Central memory CD8-positive, alpha-beta T cell (primary cell): Measurements from ENCODE around the gene SIPA1L3.

Experiments
- ATAC-seq: fragments of 150-1000 bp; cut with Tn5 transposase; replicated peaks from 2 replicates; pipeline ENCODE4 v1.10.0; 2022; ENCODE audit warnings: mild to moderate bottlenecking, moderate FRiP score, moderate number of reproducible peaks; ENCODE audit not compliant: poor library complexity, severe bottlenecking; ENCODE audit errors: extremely low read depth
- DNase-seq, 2 donors: peaks; one replicate each; pipeline ENCODE4 v3.0.0; 2021; ENCODE audit warnings: low spot score in 2 of 2
- H3K27ac Mint-ChIP-seq: one replicate; pipeline ENCODE4 v1.8.0; 2022; ENCODE audit warnings: low read depth, mild to moderate bottlenecking, moderate library complexity, mixed read lengths
- H3K27me3 Mint-ChIP-seq: one replicate; pipeline ENCODE4 v1.8.0; 2022; ENCODE audit warnings: mixed read lengths
- H3K36me3 Mint-ChIP-seq: one replicate; pipeline ENCODE4 v1.8.0; 2022; ENCODE audit warnings: mild to moderate bottlenecking, moderate library complexity, mixed read lengths; ENCODE audit not compliant: insufficient read depth
- H3K4me1 Mint-ChIP-seq: one replicate; pipeline ENCODE4 v1.8.0; 2022; ENCODE audit warnings: mixed read lengths
- H3K4me3 Mint-ChIP-seq: one replicate; pipeline ENCODE4 v1.8.0; 2022; ENCODE audit warnings: mild to moderate bottlenecking, moderate library complexity, mixed read lengths
- H3K9me3 Mint-ChIP-seq: one replicate; pipeline ENCODE4 v1.8.0; 2022; ENCODE audit warnings: mixed read lengths

SIPA1L3 gene

GRCh38 chr19:38003438-38004185 is 96.6 kb downstream of the SIPA1L3 start:
- DNase-seq (no peak), ATAC-seq (no peak)
- Mint-ChIP-seq H3K36me3 (no peaks in the 10 kb centered on the region), H3K9me3 (no peaks in the 10 kb centered on the region), H3K4me3 (no peak overlapping the region), H3K4me1 (peaks cover 6% of the 10 kb centered on the region), H3K27me3 (no peaks in the 10 kb centered on the region), H3K27ac (no peak overlapping the region)

GRCh38 chr19:38004186-38004520 is 97.1 kb downstream of the SIPA1L3 start:
- H3K27ac Mint-ChIP-seq, result no peak overlapping the region
- H3K4me1 Mint-ChIP-seq, result peaks cover 6% of the 10 kb centered on the region
- ATAC-seq, result no peak
- no peak for DNase-seq
- no peak overlapping the region for H3K4me3 Mint-ChIP-seq
- H3K27me3 Mint-ChIP-seq, result no peaks in the 10 kb centered on the region
- H3K9me3 Mint-ChIP-seq, result no peaks in the 10 kb centered on the region
- H3K36me3 Mint-ChIP-seq, result no peaks in the 10 kb centered on the region

- Mint-ChIP-seq H3K4me1 (peaks cover 6% of the 10 kb centered on the region), H3K4me3 (no peak overlapping the region), H3K36me3 (no peaks in the 10 kb centered on the region), H3K27me3 (no peaks in the 10 kb centered on the region), H3K9me3 (no peaks in the 10 kb centered on the region), H3K27ac (no peak overlapping the region)
- ATAC-seq (no peak), DNase-seq (no peak)
These were observed 97.7 kb downstream of the SIPA1L3 start for GRCh38 chr19:38004521-38005223.

- Mint-ChIP-seq H3K9me3 (no peaks in the 10 kb centered on the region), H3K4me1 (peaks cover 6% of the 10 kb centered on the region), H3K36me3 (no peaks in the 10 kb centered on the region), H3K27me3 (no peaks in the 10 kb centered on the region), H3K27ac (no peak overlapping the region), H3K4me3 (no peak overlapping the region)
- no peak for ATAC-seq
- DNase-seq, result no peak
These were observed 98.2 kb downstream of the SIPA1L3 start for GRCh38 chr19:38005224-38005614.

DNA sequence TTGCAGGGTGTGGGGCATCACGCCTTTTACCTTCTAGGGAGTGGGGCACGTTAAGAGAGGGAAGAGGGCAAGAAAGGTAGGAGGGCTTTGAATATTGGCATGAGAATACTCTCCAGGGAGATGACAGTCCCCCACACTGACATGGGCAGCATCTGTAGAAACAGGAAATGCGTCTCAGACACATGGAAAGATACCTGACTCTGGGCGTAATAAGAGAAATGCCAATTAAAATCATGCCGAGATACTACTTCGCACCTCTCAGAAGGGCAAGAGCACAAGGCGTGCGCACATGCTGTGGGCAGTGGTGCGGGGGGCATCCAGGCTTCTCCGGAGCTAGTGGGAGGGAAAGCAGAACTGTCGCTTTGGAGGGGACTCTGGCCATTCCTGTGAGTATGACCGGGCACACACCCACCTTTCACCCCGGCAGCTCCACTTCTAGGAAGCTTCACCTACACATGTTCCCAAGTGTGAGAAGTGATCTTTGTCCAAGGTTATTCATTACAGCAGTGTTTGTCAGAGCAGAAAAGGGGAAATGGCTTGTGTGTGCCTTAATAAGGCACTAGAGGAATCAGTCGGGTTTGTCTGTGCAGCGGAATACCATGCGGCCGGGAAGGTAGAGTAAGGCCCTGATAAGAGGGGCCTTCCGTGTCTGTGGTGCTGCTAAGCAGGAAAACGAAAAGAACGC is 99.5 kb downstream of the SIPA1L3 start:
- Mint-ChIP-seq H3K9me3 (no peaks in the 10 kb centered on the region), H3K27ac (no peak overlapping the region), H3K4me1 (peaks cover 6% of the 10 kb centered on the region), H3K27me3 (no peaks in the 10 kb centered on the region), H3K4me3 (no peak overlapping the region), H3K36me3 (no peaks in the 10 kb centered on the region)
- DNase-seq (no peak), ATAC-seq (no peak)

DNA sequence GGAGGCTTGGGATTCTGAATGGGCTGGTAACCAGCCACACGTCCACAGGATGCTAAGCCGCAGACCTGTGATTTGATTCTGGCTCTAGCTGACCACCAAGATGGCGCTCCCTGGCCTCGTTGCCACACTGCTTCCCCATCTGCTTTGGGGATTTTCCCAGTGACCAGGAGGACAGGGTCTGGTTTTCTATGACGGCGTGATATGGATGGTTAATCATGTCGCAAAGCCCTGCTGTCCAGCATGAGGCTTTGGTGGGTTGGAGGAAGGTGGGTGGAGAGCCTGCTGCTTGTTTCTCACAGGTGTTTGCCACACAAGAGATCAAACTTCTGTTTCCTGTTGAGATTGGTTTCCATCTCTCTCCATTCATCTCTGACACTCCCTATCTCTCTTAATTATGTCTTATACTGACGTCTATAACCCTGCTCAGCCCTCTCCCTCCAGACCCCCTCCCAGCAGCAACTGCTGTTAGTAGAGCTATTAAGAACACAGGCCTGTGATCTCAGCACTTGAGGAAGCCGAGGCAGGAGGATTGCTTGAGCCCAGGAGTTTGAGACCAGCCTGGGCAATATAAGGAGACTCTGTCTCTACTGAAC is 102.7 kb downstream of the SIPA1L3 start:
- no peak overlapping the region for H3K4me3 Mint-ChIP-seq
- no peaks in the 10 kb centered on the region for H3K9me3 Mint-ChIP-seq
- no peak for ATAC-seq
- peaks cover 6% of the 10 kb centered on the region for H3K4me1 Mint-ChIP-seq
- no peak for DNase-seq
- H3K27ac Mint-ChIP-seq, result no peak overlapping the region
- peaks cover 1% of the 10 kb centered on the region for H3K36me3 Mint-ChIP-seq
- H3K27me3 Mint-ChIP-seq, result no peaks in the 10 kb centered on the region

DNA sequence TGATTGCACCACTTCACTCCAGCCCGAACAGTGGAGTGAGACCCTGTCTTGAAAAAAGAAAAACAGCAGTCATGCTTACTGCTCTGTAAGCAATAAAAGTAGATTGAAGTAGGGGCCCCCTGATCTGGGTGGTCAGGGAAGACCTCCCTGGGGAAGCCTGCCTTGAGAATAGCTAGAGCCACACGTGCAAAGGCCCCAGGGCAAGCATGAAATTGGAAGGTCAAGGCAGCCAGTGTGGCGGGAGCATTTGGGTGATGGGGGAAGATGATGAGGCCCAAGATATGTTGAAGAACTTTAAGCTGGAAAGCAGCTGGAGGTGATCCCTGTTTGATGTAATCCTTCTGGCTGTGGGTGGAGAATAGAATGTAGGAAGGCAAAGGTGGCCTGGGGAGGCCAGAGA is 104.4 kb downstream of the SIPA1L3 start:
- Mint-ChIP-seq H3K36me3 (peaks cover 3% of the 10 kb centered on the region), H3K4me1 (no peaks in the 10 kb centered on the region), H3K9me3 (no peaks in the 10 kb centered on the region), H3K27ac (no peak overlapping the region), H3K27me3 (no peaks in the 10 kb centered on the region), H3K4me3 (no peak overlapping the region)
- ATAC-seq (no peak), DNase-seq (no peak)

DNA sequence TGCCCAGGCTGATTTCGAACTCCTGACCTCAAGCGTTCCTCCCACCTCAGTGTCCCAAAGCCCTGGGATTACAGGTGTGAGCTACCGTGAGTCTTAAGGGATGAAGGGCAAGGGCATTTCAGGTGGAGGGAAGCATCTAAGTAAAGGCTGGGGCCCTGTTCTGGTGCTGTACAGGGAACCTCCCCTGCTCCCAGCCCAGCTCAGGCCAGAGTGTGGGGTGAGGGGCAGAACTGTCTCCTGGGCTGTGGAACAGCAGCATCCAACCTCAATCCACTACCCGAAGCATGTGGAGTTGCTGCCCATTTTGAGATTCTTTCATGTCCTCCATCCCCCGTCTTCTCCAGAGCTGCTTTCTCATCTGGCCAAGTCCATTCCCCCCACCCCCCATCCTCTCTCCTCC is 105.3 kb downstream of the SIPA1L3 start:
- Mint-ChIP-seq H3K36me3 (peaks cover 3% of the 10 kb centered on the region), H3K27ac (no peak overlapping the region), H3K4me3 (no peak overlapping the region), H3K4me1 (no peaks in the 10 kb centered on the region), H3K9me3 (no peaks in the 10 kb centered on the region), H3K27me3 (no peaks in the 10 kb centered on the region)
- ATAC-seq, result no peak
- no peak for DNase-seq

DNA sequence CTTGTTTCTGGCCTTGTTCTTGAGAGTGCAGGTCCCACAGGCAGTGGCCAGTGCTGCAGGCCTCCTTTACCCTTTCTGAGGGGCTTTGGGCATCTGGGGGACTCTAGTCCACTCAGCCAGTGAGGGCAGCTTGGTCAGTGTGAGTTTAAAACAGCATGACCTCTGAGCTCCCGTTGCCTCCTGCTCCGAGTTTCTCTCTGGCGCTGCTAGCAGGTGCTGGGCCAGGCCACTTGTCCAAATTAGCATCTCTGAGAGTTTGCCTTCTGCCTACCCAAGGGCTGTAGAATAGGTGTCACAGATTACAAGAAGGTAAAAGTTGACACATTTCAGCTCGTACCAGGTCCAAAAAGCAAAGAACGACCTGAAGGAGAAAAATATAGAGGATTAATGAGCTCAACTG is 105.9 kb downstream of the SIPA1L3 start:
- no peaks in the 10 kb centered on the region for H3K4me1 Mint-ChIP-seq
- H3K4me3 Mint-ChIP-seq, result no peak overlapping the region
- no peak overlapping the region for H3K27ac Mint-ChIP-seq
- H3K27me3 Mint-ChIP-seq, result no peaks in the 10 kb centered on the region
- no peaks in the 10 kb centered on the region for H3K9me3 Mint-ChIP-seq
- ATAC-seq (no peak), DNase-seq (no peak)
- peaks cover 3% of the 10 kb centered on the region for H3K36me3 Mint-ChIP-seq

DNA sequence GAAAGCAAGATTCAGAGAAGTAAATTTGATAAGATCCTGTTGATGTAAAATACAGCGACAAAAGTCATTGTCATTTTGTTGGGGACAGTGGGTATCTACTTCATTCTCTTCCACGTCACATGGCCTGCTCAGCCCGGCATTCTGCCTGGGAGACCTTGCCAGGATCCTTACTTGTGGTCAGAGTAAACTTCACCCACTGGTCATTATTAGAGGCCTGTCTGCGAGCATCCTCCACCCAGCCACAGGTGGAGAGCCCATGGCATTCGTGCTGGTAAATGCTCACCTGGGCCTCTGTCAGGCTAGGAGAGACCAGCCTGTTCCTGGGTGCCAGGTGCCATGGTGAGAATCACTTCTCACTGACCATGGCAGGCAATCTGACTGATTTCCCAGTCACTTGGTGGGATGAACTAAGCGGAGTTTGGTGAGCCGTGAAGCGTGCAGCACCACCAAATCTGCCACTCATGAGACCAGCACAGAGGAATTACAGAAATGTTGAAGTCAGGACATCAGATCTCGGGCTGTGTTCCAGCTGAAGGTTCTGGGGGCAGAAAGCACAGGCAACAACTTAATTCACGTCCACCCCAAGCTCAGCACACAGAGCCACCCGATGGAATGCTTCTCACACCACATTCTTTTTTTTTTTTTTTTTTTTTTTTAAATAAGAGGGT is 107.0 kb downstream of the SIPA1L3 start:
- no peak overlapping the region for H3K27ac Mint-ChIP-seq

GRCh38 chr19:38015216-38015615 is 108.2 kb downstream of the SIPA1L3 start:
- H3K9me3 Mint-ChIP-seq, result no peaks in the 10 kb centered on the region
- no peaks in the 10 kb centered on the region for H3K4me1 Mint-ChIP-seq
- no peak for DNase-seq
- peaks cover 3% of the 10 kb centered on the region for H3K36me3 Mint-ChIP-seq
- ATAC-seq, result no peak
- H3K4me3 Mint-ChIP-seq, result no peak overlapping the region
- no peaks in the 10 kb centered on the region for H3K27me3 Mint-ChIP-seq
- H3K27ac Mint-ChIP-seq, result no peak overlapping the region

More for the DNA sequence above, 107.0 kb downstream of the SIPA1L3 start:
- H3K4me3 Mint-ChIP-seq, result no peak overlapping the region
- no peaks in the 10 kb centered on the region for H3K9me3 Mint-ChIP-seq
- H3K36me3 Mint-ChIP-seq, result peaks cover 3% of the 10 kb centered on the region
- no peak for DNase-seq
- no peaks in the 10 kb centered on the region for H3K4me1 Mint-ChIP-seq
- no peak for ATAC-seq
- no peaks in the 10 kb centered on the region for H3K27me3 Mint-ChIP-seq

DNA sequence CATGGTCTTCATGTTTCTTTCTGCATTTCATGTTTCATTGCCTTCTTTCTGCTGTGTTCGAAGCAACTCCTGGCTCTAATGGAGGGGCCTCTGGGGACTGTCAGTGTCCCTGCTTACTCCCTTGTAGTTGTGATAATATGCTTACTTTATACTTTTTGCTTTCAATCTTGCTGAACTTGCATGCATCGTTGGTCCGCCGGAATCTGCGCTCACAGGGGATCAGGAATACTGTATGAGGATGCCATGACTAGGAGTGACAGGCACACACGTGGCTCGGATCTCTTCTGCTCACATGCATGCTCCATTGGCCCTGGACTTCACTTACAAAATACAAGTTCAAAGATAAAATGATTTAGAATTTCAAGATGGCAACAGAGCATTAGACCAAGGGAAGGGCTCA is 108.8 kb downstream of the SIPA1L3 start:
- peaks cover 3% of the 10 kb centered on the region for H3K36me3 Mint-ChIP-seq
- ATAC-seq (no peak), DNase-seq (no peak)
- no peak overlapping the region for H3K4me3 Mint-ChIP-seq
- H3K27me3 Mint-ChIP-seq, result no peaks in the 10 kb centered on the region
- no peaks in the 10 kb centered on the region for H3K4me1 Mint-ChIP-seq
- no peak overlapping the region for H3K27ac Mint-ChIP-seq
- H3K9me3 Mint-ChIP-seq, result no peaks in the 10 kb centered on the region
